ENCODE results near the gene PNCK. TPM values are rescaled to one million over a fixed set of nuclear protein-coding genes. Genes with fewer than 3 reads are reported as not detected.

The PNCK gene
- total and polyA plus RNA-seq, 2 of the 13 experiments (the other 11 are each of a cell fraction or from before 2014, with no cell fraction given) = 33.1 TPM; not detected in 1

DNA sequence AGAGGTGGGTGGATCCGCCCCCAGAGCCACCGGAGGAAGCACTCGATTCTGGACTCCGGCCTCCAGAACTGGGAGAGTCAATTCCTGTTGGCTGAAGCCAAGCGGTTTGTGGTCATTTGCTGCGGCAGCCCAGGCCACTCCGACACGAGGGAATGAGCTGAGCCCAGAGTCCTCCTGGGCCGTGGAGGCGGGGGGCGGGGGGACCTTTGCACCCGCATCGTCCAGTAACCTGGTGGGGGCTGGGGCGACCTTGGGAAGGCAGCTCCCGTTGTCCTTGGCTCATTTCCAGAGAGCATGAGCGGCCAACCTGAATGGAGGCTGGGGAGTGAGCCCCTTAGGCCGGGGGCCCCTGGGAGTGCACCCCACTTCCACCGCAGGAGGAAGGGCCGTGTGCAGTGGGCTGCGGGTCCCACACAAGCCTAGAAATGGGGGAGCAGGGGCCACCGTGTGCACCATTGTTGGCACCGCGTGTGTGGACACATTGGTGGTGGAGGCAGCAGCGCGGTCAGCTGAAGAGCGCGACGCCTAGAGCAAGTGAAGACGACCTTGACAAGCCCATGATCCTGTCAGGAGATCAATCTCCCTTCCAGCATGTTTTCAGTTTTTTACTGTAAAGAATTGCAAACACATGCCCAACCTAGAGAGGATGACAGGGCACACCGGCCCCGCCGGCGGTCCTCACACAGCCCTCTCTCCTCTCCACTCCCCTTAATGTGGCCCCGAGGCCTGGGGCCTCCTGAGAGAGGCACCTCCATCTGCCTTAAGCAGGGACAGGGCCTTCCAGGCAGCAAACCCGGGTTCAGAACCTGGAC, 46.5 kb downstream of the PNCK start (continued):
- no peak for TF ChIP-seq ZNF549 (CRISPR knock-in tag; IDR thresholded peaks at IDR 0.05)
- TF ChIP-seq KDM3A (CRISPR knock-in tag; IDR thresholded peaks at IDR 0.05; ENCODE audit: low read depth) = no peak; the same call in 1 of the 2 replicates
- peak; percentile 65 for TF ChIP-seq MAZ (IDR thresholded peaks at IDR 0.05; ENCODE audit: borderline replicate concordance, low read depth, low read length)
- 0 out of 2 replicates have a peak, but pooled peaks have one; percentile 29 for TF ChIP-seq MAZ (CRISPR knock-in tag; IDR thresholded peaks at IDR 0.05; ENCODE audit: low read depth)
- peak; percentile 91 for TF ChIP-seq MED1 (CRISPR knock-in tag; IDR thresholded peaks at IDR 0.05)
- TF ChIP-seq RFXANK (CRISPR knock-in tag; IDR thresholded peaks at IDR 0.05) = no peak
- no peak for TF ChIP-seq POGZ (CRISPR knock-in tag; IDR thresholded peaks at IDR 0.05)
- no peak for TF ChIP-seq CHCHD3 (CRISPR knock-in tag; IDR thresholded peaks at IDR 0.05)
- no peak for TF ChIP-seq MTF2 (CRISPR knock-in tag; IDR thresholded peaks at IDR 0.05; ENCODE audit: borderline replicate concordance)
- TF ChIP-seq HOXA7 (CRISPR knock-in tag; IDR thresholded peaks at IDR 0.05) = no peak
- peak; percentile 44; the same call in 1 of the 2 replicates for TF ChIP-seq GABPB1 (CRISPR knock-in tag; IDR thresholded peaks at IDR 0.05)
- no peak for TF ChIP-seq ZNF83 (CRISPR knock-in tag; IDR thresholded peaks at IDR 0.05; ENCODE audit: borderline replicate concordance)
- TF ChIP-seq ZNF891 (CRISPR knock-in tag; IDR thresholded peaks at IDR 0.05) = no peak
- TF ChIP-seq, protein P1, sequence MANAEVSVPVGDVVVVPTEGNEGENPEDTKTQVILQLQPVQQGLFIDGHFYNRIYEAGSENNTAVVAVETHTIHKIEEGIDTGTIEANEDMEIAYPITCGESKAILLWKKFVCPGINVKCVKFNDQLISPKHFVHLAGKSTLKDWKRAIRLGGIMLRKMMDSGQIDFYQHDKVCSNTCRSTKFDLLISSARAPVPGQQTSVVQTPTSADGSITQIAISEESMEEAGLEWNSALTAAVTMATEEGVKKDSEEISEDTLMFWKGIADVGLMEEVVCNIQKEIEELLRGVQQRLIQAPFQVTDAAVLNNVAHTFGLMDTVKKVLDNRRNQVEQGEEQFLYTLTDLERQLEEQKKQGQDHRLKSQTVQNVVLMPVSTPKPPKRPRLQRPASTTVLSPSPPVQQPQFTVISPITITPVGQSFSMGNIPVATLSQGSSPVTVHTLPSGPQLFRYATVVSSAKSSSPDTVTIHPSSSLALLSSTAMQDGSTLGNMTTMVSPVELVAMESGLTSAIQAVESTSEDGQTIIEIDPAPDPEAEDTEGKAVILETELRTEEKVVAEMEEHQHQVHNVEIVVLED (CRISPR knock-in tag; IDR thresholded peaks at IDR 0.05; ENCODE audit: borderline replicate concordance) = no peak
- TF ChIP-seq AKAP8 (CRISPR knock-in tag; IDR thresholded peaks at IDR 0.05) = peak; percentile 97
- TF ChIP-seq, protein P2, sequence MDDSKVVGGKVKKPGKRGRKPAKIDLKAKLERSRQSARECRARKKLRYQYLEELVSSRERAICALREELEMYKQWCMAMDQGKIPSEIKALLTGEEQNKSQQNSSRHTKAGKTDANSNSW (CRISPR knock-in tag; IDR thresholded peaks at IDR 0.05; ENCODE audit: borderline replicate concordance) = no peak
- no peak for TF ChIP-seq ZSCAN22 (CRISPR knock-in tag; IDR thresholded peaks at IDR 0.05)
- peak; percentile 57; the same call in 1 of the 2 replicates for TF ChIP-seq ARNTL (CRISPR knock-in tag; IDR thresholded peaks at IDR 0.05)
- no peak for TF ChIP-seq ZNF672 (CRISPR knock-in tag; IDR thresholded peaks at IDR 0.05)
- peak; percentile 51 for TF ChIP-seq FOSL2 (CRISPR knock-in tag; IDR thresholded peaks at IDR 0.05)
- TF ChIP-seq, protein P3, sequence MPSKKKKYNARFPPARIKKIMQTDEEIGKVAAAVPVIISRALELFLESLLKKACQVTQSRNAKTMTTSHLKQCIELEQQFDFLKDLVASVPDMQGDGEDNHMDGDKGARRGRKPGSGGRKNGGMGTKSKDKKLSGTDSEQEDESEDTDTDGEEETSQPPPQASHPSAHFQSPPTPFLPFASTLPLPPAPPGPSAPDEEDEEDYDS (CRISPR knock-in tag; IDR thresholded peaks at IDR 0.05) = peak; percentile 56; the same call in 1 of the 2 replicates
- TF ChIP-seq, protein P4, sequence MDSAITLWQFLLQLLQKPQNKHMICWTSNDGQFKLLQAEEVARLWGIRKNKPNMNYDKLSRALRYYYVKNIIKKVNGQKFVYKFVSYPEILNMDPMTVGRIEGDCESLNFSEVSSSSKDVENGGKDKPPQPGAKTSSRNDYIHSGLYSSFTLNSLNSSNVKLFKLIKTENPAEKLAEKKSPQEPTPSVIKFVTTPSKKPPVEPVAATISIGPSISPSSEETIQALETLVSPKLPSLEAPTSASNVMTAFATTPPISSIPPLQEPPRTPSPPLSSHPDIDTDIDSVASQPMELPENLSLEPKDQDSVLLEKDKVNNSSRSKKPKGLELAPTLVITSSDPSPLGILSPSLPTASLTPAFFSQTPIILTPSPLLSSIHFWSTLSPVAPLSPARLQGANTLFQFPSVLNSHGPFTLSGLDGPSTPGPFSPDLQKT (CRISPR knock-in tag; IDR thresholded peaks at IDR 0.05; ENCODE audit: borderline replicate concordance) = no peak
- TF ChIP-seq, protein P5, sequence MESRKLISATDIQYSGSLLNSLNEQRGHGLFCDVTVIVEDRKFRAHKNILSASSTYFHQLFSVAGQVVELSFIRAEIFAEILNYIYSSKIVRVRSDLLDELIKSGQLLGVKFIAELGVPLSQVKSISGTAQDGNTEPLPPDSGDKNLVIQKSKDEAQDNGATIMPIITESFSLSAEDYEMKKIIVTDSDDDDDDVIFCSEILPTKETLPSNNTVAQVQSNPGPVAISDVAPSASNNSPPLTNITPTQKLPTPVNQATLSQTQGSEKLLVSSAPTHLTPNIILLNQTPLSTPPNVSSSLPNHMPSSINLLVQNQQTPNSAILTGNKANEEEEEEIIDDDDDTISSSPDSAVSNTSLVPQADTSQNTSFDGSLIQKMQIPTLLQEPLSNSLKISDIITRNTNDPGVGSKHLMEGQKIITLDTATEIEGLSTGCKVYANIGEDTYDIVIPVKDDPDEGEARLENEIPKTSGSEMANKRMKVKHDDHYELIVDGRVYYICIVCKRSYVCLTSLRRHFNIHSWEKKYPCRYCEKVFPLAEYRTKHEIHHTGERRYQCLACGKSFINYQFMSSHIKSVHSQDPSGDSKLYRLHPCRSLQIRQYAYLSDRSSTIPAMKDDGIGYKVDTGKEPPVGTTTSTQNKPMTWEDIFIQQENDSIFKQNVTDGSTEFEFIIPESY (CRISPR knock-in tag; IDR thresholded peaks at IDR 0.05) = no peak
- TF ChIP-seq MTA1 (CRISPR knock-in tag; IDR thresholded peaks at IDR 0.05; ENCODE audit: borderline replicate concordance) = no peak; the same call in 1 of the 2 replicates
- TF ChIP-seq ZNF235 (CRISPR knock-in tag; IDR thresholded peaks at IDR 0.05; ENCODE audit: borderline replicate concordance) = no peak
- TF ChIP-seq NFYB (CRISPR knock-in tag; IDR thresholded peaks at IDR 0.05) = no peak

All from HepG2 (cell line).